ENCODE data around the gene KRT33A.

GRCh38 chr17:41325611-41326010, 25.0 kb downstream of the KRT33A start:
- TF ChIP-seq ZFP3 (CRISPR knock-in tag; IDR thresholded peaks at IDR 0.05) = no peak
- no peak for TF ChIP-seq PATZ1 (CRISPR knock-in tag; IDR thresholded peaks at IDR 0.05; ENCODE audit: borderline replicate concordance)
- no peak for TF ChIP-seq ARNTL (CRISPR knock-in tag; IDR thresholded peaks at IDR 0.05; ENCODE audit: borderline replicate concordance, low read depth)

Data from SK-N-SH treated with all-trans-retinoic acid at 6 μM for 48 hours (cell line).